Measurements from ENCODE around the gene NOG. TPM values are rescaled to one million over a fixed set of nuclear protein-coding genes. Genes with fewer than 3 reads are reported as not detected.

The NOG gene
- total and polyA plus RNA-seq, 2 experiments from 2014 or later: 0.39 to 0.66 TPM

GRCh38 chr17:56614522-56614921, 21.0 kb downstream of the NOG start (continued):
- TF ChIP-seq ZNF462 (CRISPR knock-in tag; IDR thresholded peaks at IDR 0.05): no peak

DNA sequence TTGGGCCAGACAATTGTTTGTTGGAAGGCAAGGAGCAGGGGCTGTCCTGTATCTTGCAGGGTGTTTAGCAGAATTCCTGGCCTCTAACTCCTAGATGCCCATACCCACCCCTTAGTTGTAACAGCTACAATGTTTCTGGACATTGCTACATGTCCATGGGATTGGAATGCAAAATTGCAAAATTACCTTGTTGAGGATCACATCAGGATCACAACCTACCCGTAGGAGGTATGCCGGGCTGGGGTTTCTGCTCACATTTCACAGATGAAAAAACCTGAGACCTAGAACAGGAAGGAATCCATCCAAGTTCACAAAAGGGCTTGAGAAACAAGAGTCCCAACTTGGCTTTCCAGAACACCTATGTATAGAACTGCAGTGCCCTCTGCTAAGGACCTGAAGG, 22.7 kb downstream of the NOG start:
- no peak overlapping the region for H3K4me3 ChIP-seq
- no peaks in the 10 kb centered on the region for H3F3A ChIP-seq (replicated peaks; ENCODE audit: low read depth)
- no peaks in the 10 kb centered on the region for H3K9me2 ChIP-seq (ENCODE audit: insufficient read depth)
- no peaks in the 10 kb centered on the region for H3K79me2 ChIP-seq (replicated peaks; ENCODE audit: insufficient read depth)
- no peak overlapping the region for H2AFZ ChIP-seq
- no peak overlapping the region for H3K4me2 ChIP-seq
- TF ChIP-seq CTCF (conservative IDR thresholded peaks at IDR 0.05; ENCODE audit: low read depth in 2 of 2) (0 out of 4 replicates have a peak, but pooled peaks of 1 of the 2 experiments have one; percentile 17), JUNB (IDR thresholded peaks at IDR 0.05; ENCODE audit: unreplicated experiment) (no peak)
- no peaks in the 10 kb centered on the region for H3K27me3 ChIP-seq (ENCODE audit: insufficient read depth)
- Mint-ChIP-seq H3K27ac (no peak overlapping the region), H3K4me1 (peaks cover 2% of the 10 kb centered on the region; the same call in 1 of the 3 replicates), H3K9me3 (no peaks in the 10 kb centered on the region), H3K4me3 (no peak overlapping the region), H3K36me3 (ENCODE audit: low read depth) (no peaks in the 10 kb centered on the region), H3K27me3 (ENCODE audit: insufficient read depth, low read depth, poor library complexity) (peaks cover 3% of the 10 kb centered on the region)
- H3K36me3 ChIP-seq (ENCODE audit: insufficient read depth): no peaks in the 10 kb centered on the region
- no peaks in the 10 kb centered on the region for H4K20me1 ChIP-seq (replicated peaks; ENCODE audit: insufficient read depth)
- DNase-seq (ENCODE audit: low spot score) (no peak), ATAC-seq (no peak)
- no peaks in the 10 kb centered on the region for H3K4me1 ChIP-seq (ENCODE audit: insufficient read depth)
- no peak overlapping the region for H3K27ac ChIP-seq (ENCODE audit: low read depth)

Data from GM23338 (cell line).